HG03108 (cell line): ENCODE data around the gene MRPL53.
"Not testable (repeated sequence)": the region's sequence is repeated elsewhere in the genome, so short reads cannot be mapped to it uniquely, and the experiment has no call there.

Source experiments
- ATAC-seq: cut with Tn5 transposase; IDR thresholded peaks from one replicate; pipeline ENCODE4 v1.9.1; 2021; ENCODE audit warnings: moderate library complexity; ENCODE audit not compliant: unreplicated experiment

MRPL53 gene

DNA sequence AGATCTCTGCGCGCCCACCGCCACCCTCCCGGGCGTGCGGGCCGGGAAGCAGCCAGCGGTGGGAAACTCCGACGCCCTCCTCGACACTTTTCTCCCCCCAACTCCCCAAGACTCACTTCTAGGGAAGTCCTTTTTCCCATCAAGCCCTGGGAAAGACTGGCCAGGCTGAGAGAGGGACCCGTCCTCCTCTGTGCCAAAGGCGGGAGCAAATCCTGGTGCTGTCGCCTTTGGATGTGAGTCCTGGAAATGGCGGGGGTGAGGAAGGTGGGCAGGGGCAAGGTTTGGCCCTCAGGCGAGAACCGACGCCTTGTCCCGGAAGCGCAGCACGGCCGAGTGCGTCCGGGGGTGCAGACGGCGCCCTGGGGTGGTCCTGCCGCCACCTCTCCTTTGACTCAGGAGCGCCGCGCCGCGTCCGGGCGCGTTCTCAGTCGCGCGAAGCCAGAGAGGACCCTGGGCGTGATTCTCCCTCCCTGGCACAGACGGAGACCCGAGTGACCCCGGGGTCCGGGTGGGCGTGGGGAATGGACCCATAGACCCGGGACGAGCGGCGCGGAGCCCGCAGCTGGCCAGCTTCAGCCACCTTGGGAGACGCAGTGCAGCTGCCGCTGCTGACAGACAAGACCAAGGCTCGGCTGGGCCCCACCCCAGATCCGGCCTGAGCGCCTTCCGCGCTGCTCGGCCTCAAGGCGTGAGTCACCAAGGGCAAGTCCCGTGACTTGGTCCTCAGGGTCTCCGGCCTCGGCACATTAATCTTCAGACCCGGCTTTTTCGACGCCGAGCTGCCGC, 30.4 kb upstream of the MRPL53 start:
- ATAC-seq = peak; percentile 35

DNA sequence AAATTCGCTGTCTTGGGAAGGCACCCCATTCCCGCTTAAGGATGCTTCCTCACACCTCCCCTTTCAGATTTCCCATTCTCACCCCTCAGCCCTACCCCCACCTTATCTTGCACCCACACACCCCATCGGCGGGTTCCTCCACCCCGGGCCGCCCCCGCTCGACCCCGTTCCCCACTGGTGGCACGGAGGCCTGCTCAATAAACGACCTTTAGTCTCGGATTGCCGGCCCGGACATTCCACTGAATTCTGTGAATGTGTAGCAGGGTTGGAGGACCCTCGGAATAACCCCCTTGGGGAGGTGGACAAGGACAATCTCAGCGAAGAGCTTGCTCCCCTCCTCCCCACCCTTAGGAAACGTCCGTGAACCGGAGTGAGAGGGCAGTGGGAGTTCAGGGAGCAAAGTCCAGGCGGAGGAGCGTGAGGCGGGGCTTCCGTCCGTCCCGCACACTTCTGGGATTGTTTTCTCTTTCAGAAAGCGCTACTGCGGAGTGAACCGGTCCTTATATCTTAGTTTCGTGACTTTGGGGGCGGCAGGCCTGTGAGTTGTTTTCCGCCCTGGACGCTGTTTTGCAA, 29.8 kb upstream of the MRPL53 start:
- ATAC-seq = no peak

DNA sequence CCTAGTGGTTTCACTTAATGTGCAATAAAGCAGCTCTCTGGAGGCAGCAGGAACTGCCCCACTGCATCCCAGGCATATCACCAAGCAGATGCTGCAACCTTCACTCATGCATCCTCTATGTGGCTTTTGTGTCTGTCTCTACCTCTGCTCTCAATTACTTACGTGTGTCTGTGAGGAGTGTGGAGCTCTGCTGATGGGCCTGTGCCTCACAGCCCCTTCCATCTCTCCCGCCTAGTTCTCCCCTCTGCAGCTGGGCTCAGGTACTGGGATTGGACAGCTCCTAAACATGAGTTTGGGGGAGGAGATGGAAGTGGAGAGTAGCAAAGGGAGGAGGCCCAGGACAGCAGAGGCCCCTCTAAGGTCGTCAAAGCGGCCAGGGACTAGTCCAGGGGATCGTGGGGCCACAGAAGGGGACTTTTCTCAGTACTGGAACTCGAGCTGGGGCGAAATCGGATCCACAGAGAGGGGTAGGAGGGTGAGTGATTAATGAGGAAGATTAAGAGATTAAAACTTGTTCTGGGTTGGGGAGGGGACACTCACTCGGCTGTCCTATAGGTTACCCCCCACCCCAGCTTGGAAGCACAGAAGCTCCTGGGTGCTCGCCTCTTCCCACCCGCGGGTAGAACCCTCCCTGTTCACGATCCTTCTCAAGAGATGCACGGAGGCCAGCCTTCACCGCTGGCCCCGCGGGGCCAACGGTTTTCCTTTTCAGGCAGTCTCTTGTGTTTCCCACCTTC, 29.0 kb upstream of the MRPL53 start:
- no peak for ATAC-seq

DNA sequence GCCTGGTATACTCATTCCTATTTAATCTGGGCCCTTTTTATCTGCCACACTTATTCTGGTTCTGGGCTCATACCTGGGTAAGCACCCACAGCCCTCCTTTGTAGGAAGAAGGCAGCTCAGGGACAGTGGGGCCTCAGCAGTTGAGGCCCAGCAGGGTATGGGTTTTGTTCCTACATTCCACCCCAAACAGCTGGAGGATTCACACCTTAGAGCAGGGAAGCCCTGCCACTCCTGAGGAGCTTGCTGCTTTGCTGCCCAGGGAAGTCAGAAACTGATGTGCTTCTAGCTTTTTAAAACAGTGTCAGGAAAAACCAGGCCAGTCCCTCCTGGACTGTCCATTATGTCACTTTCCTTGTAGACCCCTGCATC, 28.1 kb upstream of the MRPL53 start:
- ATAC-seq = no peak

DNA sequence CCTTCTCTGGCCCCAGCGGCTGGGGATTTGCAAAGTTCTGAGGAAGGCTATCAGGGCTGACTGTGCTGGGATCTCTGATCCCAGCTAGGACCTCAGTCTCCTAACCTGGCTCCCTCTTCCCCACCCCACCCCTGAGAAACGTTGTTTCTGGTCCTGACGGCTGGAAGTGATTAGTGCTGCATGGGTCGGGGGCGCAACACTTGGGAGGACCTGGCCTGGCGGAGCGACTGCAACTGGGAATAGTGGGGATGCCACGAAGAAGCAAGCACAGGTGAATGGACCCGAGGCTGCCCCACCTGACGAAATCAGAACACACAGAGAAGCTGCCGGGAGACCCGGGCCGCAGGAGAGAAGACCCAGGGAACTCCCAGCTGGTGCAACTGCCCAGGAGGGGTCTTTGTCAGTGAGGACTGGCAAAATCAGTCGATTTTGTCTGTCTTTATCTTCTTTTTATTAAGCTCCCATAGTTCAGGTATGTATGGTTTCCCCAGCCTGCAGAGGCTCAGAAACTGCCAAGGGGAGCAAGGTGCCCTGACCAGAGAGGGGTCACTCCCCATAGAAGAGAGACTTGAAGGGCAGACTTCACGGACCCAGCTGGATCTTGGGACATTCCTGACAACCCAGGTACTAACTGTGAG, 27.6 kb upstream of the MRPL53 start:
- ATAC-seq = no peak

DNA sequence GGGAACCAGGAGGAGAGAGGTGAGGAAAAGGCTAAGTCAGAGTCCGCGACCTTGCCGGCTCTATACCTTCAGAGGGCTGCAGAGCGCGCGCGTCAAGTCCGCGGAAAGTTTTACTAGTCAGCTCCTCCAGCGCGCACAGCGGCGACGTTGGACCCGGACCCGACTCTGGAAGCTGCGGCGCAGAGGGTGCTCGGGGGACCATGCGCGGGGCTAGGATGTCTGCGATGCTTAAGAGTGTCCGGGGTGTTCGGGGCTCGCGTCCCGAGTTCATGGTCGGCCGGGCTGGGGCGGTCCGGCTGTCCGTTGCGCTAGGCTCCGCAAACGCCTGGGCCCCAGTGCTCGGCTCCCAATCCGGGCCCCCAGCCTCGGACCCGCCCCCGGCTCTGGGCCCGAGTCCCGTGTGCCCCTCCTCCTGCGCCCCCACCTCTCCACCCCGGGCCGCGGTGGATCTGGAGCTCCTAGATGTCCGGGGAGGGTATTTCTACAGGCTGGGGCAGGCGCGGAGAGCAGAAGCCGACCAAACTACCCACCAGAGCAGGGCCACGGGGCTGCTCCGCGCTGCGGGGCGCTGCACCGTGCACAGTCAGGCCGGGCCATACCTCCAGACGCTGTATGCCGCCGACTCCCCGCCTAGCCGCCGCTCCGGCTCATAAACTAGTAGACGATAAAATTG, 26.9 kb upstream of the MRPL53 start, which contains the start of gene LBX2:
LBX2 (minus strand) TSS at position 337 of the 673 bp plus-strand sequence; CDS start at position 271, 66 bp downstream.
- ATAC-seq = no peak

DNA sequence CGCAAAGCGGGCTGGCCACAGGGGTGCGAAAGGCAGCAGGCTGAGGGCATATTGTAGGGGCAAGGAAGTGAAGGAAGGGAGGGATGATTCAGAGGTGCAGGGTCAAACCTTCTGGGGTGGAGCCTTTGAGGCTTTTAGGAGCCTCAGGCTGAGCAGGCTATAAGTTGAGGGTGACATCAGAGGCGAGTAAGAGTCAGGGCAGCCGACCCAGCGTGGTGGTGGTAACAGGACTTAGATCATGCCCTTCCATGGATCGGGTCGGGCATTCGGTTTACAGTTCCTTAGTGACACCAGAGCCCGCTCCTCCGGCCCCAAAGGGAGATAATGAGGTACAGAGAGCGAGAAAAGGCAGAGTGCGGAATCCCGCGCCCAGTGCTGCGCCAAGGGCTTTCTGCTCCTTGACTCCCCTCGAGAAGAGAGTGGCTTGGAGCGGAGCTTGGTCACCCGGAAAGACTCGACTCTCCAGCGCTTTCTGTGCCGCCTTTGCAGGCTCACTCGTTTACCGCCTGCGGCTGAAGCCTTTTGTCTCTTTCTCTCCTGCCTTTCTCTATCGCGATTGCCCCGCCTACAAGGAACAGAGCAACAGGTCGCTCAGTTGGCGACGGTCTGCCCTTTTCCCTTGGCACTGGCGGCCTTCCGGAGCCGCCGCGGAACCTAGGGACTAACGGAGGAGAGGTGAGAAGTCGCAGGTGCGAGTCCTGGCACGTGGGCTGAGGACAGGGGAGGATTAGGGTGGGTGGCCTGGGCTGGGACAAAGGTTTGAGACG, 26.2 kb upstream of the MRPL53 start:
- ATAC-seq = no peak

DNA sequence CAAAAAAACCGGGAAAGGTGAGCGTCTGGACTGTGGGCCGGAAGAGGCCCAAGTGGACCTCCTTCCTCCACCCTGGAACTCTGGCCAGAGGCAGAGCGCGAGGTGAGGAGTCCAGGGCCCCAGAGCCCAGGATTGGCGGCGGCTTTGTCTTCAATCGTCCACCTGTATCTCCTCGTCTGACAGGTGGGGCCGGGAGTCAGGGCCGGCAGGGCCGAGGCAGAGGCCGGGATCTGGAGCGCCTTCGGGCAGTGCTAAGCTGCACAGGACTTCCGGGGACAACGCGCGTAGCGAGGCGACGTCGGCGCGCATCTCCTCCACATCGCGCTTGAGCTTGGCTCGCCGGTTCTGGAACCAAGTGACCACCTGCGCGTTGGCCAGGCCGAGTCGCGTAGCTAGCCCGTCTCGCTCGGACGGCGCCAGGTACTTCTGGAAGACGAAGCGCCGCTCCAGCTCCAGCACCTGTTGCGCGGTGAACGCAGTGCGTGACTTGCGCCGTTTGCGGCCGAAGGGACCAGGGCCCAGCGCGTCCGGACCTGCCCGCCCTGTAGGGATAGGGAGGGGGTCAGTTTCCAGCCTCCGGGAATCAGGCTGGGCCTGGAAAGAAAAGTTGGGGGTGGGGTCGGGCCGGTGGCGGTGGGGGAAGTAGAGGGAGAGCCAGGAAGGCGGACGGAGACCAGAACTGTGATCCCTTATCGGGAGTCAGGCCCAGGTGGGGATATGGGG, 25.5 kb upstream of the MRPL53 start:
- no peak for ATAC-seq

DNA sequence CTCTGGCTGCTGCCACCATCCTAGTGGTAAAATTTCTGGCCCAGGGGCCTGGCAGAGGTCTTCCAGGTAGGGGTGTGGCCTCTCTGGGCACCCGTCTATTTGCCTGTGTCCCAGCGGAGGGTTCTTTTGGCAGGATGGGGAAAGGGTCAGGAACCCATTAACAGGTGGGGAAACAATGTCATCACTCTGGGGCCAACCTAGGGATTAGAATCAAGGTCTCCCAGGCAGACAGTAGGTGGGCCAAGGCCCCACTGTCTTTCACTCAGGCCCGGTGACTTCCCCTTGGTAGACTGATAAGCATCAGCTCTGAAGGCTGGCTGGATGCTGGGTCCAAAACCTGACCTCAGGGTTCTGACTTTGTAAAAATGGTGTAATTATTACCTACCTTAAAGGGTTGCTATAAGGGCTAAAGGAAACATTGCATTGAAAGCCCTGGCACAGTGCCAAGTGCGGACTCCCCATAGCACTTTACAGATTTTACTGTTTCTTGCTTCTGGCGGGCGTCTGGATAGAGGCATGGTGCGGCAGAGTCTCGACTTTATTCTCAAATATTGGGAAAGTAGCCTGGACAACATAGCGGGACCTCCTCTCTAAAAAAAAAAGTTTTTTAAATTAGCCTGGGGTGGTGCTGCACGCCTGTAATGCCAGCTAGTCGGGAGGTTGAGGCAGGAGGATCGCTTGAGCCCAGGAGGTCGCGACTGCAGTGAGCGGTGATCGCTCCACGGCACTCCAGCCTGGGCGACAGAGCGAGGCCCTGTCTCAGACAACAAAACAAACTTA, 24.7 kb upstream of the MRPL53 start:
- no peak for ATAC-seq

DNA sequence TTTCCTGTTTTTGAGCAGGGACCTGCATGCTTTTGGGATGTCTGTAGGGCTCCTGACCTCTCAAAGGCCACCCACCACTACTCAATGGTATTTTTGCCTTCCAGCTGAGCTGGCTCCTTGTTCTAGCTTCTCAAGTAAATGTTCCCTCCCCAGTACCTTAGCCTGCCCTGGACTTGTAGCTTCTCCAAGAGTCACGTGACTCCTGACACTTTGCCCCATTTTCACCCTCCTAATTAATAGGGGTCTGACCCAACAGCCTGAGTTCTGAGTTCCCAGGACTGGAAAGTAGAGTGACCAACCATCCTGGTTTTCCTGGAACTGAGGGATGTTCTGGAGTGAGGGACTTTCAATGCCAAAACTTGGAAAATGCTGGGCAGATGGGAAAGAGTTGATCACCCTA, 23.0 kb upstream of the MRPL53 start:
- no peak for ATAC-seq

DNA sequence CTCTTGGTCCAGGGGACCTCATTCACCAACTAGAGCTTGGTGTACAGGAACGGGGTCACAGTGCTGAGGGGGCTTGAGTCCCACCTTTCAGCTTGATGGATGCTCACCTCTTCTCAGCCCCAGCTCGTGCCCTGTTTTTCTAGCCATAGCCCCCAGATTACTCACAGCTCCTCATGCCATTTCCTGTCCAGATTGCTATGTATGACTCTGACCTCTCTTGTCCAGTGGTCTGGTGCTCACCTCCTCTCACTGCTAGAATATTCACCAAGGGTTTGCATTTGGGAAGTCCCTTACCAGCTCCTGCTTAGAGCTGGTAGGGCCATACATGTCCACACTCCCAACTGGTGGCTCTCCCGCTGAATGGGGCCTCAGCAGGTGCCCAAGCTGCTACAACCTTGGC, 21.1 kb upstream of the MRPL53 start:
- no peak for ATAC-seq

DNA sequence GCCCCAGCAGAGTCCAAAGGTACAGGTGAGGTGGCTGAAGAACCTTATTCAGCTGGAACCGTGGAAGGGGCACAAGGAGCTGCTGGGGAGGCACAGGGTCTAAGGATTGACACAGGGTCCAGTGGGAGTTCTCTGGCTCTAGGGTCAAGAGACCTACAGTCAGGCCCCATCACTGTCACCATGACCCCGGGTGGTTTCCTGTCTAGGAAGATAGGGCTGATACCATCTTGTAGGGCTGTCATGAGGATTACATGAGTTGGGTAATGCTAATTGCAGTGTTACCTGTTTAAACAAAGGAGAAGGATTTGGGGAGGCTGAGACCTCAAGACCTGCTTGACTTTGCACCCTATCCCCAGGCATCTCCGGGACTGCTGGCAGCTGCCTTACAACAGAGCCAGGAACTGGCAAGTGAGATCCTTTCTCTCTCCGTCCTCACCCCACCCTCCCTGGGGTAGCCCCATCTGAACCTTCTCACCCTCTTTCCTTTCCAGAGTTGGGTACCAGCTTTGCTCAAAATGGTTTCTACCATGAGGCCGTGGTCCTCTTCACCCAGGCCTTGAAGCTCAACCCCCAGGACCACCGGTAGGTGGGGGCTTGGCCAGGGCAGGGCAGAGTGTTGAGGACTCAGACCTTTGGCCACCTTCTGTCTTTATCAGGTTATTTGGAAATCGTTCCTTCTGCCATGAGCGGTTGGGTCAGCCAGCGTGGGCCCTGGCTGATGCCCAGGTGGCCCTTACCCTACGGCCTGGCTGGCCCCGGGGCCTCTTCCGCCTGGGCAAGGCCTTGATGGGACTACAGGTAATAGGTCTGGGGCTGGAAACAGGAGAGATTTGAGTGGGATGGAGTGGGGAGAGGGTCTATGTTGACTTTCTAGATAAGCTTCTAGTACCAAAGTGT, 19.4 kb upstream of the MRPL53 start:
- no peak for ATAC-seq

DNA sequence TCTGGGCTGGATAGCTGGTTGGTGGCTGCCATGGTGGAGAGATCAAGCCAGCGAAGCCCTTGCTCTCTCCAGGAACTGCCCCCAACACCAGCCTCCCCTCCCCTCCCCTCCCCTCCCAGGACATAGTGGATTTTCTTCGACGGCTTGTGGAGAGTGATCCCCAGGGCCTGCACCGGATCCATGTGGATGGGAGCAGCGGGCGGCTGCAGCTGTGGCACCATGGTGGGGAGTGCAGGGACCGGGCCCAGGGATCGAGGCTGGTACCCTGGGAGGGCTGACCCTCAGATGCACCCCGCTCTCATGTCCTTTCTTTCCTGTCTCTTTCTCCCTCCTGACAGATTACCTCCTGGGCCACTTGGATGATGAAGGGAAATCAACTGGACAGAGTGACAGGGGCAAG, 17.4 kb upstream of the MRPL53 start:
- no peak for ATAC-seq

DNA sequence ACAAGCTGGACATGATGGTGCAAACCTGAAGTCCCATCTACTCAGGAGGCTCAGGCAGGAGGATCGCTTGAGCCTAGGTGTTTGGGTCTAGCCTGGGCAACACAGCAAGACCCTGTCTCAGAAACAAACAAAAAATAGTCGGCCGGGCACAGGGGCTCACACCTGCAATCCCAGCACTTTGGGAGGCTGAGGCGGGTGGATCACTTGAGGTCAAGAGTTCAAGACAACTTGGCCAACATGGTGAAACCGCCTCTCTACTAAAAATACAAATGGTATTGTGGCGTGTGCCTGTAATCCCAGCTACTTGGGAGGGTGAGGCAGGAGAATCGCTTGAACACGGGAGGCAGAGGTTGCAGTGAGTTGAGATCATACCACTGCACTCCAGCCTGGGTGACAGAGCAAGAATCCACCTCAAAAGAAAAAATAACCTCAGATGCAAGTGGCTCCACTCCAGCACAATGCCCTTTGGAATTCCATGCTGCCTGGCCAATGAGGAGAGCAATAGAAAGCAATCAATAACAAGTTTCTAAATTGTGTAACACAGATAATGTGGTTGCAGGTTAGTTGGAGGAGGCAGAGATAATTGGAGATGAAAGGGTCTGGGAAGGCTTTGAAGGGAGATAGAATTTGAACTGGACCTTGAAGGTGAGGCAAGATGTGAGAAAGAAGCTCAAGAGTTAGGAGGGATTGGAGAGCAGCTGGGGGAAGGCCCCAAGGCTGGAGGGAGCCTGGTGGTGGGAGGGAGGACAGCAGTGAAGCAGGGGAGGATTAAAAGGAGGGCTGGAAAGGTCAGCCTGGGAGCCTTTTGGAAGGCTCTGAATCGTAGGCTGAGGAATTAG, 16.4 kb upstream of the MRPL53 start:
- ATAC-seq = no peak

DNA sequence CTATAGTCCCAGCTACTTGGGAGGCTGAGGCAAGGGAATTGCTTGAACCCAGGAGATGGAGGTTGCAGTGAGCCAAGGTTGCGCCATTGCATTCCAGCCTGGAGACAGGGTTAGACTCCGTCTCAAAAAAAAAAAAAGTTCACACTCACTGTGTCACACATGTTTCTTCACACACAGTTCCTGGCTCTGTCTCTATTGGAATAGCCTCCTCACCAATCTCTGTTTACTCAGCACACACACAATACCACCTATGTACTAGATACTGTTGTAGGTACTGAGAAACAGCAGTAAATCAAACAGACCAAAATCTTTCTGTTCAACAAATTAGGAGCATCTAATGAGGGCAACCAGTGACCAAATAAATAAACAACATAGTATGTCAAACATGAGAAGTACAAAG, 13.7 kb upstream of the MRPL53 start:
- no peak for ATAC-seq

DNA sequence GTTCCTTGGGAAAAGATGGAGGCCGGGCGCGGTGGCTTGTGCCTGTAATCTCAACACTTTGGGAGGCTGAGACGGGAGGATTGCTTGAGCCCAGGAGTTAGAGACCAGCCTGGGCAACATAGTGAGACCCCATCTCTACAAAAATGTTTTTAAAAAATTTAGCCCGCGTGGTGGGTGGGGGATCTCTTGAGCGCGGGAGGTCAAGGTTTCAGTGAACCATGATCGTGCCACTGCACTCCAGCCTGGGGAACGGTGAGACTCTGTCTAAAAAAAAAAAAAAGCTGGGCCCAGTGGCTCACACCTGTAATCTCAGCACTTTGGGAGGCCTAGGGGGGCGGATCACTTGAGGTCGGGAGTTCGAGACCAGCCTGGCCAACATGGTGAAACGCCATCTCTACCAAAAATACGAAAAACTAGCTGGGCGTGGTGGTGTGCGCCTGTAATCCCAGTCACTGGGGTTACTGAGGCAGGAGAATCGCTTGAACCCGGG, 11.2 kb upstream of the MRPL53 start:
- ATAC-seq = not testable (repeated sequence)
